Transverse colon (tissue), 4 donors: ENCODE measurements around the gene CDKN1A. TPM values are rescaled to one million over a fixed set of nuclear protein-coding genes. Genes with fewer than 3 reads are reported as not detected.
A peak's percentile ranks its signal among the peaks of the same experiment; 100 is the strongest.

Source experiments
- DNase-seq: peaks from one replicate; pipeline ENCODE4 v3.0.0-alpha.2; 2019
- H3K27ac ChIP-seq, 4 donors: fragments of 200-600 bp; sonication (generic); 2 replicates each; pipeline ENCODE4 v1.5.1; 2016 to 2018; ENCODE audit warnings: inconsistent platforms in 4 of 4
- H3K27me3 ChIP-seq: fragments of 200-600 bp; sonication (generic); 2 replicates; pipeline ENCODE4 v1.5.1; 2017; ENCODE audit warnings: inconsistent platforms
- H3K36me3 ChIP-seq, 4 donors: fragments of 200-600 bp; sonication (generic); 2 replicates each; pipeline ENCODE4 v1.5.1; 2017 to 2019; ENCODE audit warnings: inconsistent platforms in 4 of 4
- H3K4me1 ChIP-seq, 4 donors: fragments of 200-600 bp; sonication (generic); 2 replicates each; pipeline ENCODE4 v1.5.1; 2017 to 2020; ENCODE audit warnings: inconsistent platforms in 4 of 4
- H3K4me3 ChIP-seq, 4 donors: fragments of 200-600 bp; sonication (generic); 1 replicate in 1 of 4; 2 replicates in 3 of 4; pipeline versions ENCODE4 v1.5.1 to v1.6.1; 2017 to 2019; ENCODE audit warnings: inconsistent platforms in 4 of 4
- H3K9me3 ChIP-seq, 2 donors: fragments of 200-600 bp; sonication (generic); 2 replicates each; pipeline ENCODE4 v1.5.1; 2017 to 2019; ENCODE audit warnings: inconsistent platforms in 2 of 2
- EP300 ChIP-seq: sonication (generic); formaldehyde crosslinking; IDR thresholded peaks from one replicate; pipeline ENCODE4 v1.6.1; 2017; ENCODE audit warnings: antibody characterized with exemption, low read depth
- POLR2A ChIP-seq: fragments of 450-650 bp; IDR thresholded peaks from one replicate; pipeline ENCODE4 v1.6.1; 2016; ENCODE audit warnings: antibody characterized with exemption, mild to moderate bottlenecking, moderate library complexity
- POLR2AphosphoS5 ChIP-seq, 3 donors: sonication (generic); formaldehyde crosslinking; IDR thresholded peaks; one replicate each; pipeline ENCODE4 v1.6.1; 2016; ENCODE audit warnings: antibody characterized with exemption in 3 of 3
- WGBS, 2 donors: methylation state at CpG; one replicate each; pipeline ENCODE4 v1.1.5; 2018; ENCODE audit warnings: low coverage in 1 of 2; 5-methylcytosine and 5-hydroxymethylcytosine counted together
- in situ Hi-C, 4 donors: fragments of 200-750 bp; cut with MboI; loops; one replicate each; pipeline versions ENCODE4 v1.15.0 to v1.15.1; 2017; ENCODE audit warnings: low sequenced_read_pairs in 3 of 4, low pct_ligation_motif_present in 1 of 4, low pct_unique_long_range_greater_than_20kb in 1 of 4
- intact Hi-C: fragments of 100-400 bp; cut with DNase I; formaldehyde crosslinking; loops from one replicate; pipeline ENCODE4 v1.15.1; 2023; ENCODE audit warnings: low total_unique reads
- total RNA-seq, 4 donors: library from RNA; depleted of rRNA; stranded (reverse); fragments of >200 nt; gene quantifications; one replicate each; pipeline ENCODE4 v1.1.0, GENCODE V29; 2016
- TF ChIP-seq, protein P1 (sequence below), 5 experiments: fragments of 200-600 bp in 3 of 5; fragments of 450-650 bp in 2 of 5; sonication (generic) in 3 of 5; IDR thresholded peaks; 1 replicate in 2 of 5; 2 replicates in 3 of 5; pipeline ENCODE4 v1.5.1; 2016 to 2017; ENCODE audit warnings: antibody characterized with exemption in 5 of 5, inconsistent platforms in 3 of 5, mild to moderate bottlenecking in 2 of 5, moderate library complexity in 1 of 5

CDKN1A gene
- total RNA-seq, 4 donors from 2014 or later = 34.6 to 613 (median 264) TPM

DNA sequence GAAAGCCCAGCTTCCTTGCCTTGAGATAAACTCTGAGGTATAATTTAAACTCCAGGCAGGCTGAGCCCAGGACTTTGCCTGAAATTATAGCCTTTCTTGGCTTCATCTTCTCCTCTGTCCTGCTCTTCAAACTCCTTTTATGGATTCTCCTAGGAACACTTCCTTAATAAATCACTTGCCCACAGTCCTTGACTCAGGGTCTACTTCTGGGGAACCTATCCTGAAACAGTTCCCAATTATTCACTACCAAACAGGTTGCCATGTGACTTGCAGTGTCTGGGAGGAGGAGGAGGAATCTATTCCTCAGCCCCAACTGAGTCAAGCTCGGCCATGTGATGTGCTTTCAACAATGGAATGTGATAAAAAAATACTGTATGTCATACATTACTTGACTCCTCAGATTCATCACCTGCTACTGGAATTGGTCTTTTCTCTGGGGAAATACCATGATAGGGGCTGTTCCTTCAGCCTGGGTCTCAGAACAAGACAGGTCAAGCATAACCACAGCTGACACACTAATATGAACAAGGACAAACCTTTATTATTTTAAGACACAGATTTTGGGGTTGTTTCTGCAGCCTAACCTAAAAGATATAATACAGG, 20.5 kb upstream of the CDKN1A start:
- H3K4me1 ChIP-seq = peaks cover 0 to 27% (median 9%) of the 10 kb centered on the region in 4 donors
- DNase-seq = no peak
- TF ChIP-seq EP300 (no peak), POLR2AphosphoS5 (IDR thresholded peaks at IDR 0.05) (no peak), POLR2A (no peak)
- TF ChIP-seq, protein P1, sequence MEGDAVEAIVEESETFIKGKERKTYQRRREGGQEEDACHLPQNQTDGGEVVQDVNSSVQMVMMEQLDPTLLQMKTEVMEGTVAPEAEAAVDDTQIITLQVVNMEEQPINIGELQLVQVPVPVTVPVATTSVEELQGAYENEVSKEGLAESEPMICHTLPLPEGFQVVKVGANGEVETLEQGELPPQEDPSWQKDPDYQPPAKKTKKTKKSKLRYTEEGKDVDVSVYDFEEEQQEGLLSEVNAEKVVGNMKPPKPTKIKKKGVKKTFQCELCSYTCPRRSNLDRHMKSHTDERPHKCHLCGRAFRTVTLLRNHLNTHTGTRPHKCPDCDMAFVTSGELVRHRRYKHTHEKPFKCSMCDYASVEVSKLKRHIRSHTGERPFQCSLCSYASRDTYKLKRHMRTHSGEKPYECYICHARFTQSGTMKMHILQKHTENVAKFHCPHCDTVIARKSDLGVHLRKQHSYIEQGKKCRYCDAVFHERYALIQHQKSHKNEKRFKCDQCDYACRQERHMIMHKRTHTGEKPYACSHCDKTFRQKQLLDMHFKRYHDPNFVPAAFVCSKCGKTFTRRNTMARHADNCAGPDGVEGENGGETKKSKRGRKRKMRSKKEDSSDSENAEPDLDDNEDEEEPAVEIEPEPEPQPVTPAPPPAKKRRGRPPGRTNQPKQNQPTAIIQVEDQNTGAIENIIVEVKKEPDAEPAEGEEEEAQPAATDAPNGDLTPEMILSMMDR (IDR thresholded peaks at IDR 0.05) = no peak
- H3K27me3 ChIP-seq = no peaks in the 10 kb centered on the region
- H3K27ac ChIP-seq = peak overlapping the region in 3 of 4 donors; percentile 33 to 66 (median 42)
- H3K36me3 ChIP-seq = no peaks in the 10 kb centered on the region
- no peak overlapping the region for H3K4me3 ChIP-seq
- intact Hi-C loops (no loop called here), in situ Hi-C loops (no loop called here)
- no peaks in the 10 kb centered on the region for H3K9me3 ChIP-seq
- 27% methylated on average over 1 of the region's 1 CpG; no CpG with 5 or more reads in 1 of the 2 donors for WGBS, 2 donors

DNA sequence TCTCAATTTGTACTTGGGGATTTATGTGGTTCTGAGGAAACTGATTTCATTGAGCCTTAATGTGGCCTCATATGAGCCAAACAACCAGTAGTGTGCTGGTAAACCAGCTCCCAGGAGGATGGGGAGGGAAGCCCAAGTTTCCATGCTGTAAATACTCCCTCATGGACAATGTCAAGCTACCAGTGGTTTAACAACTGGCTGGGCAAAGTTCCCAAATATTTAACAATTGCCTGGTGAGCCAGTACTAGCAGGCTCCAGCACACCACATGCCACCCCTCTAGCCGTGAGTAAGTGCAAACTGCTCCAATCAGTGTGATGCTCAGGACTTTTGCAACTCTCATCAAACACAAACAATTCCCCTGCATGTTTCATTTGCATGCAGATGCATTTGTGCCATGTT, 19.2 kb upstream of the CDKN1A start:
- no peak for DNase-seq
- Histone ChIP-seq H3K27ac (peak overlapping the region; percentile 2 to 66 (median 38)), H3K4me3 (no peak overlapping the region), H3K4me1 (peaks cover 0 to 29% (median 9%) of the 10 kb centered on the region in 4 donors), H3K27me3 (no peaks in the 10 kb centered on the region), H3K9me3 (no peaks in the 10 kb centered on the region), H3K36me3 (no peaks in the 10 kb centered on the region)
- intact Hi-C loops (no loop called here), in situ Hi-C loops (no loop called here)
- TF ChIP-seq POLR2AphosphoS5 (IDR thresholded peaks at IDR 0.05) = peak in 2 of 3 donors; percentile 68 to 69
- peak; percentile 51 for TF ChIP-seq EP300
- TF ChIP-seq POLR2A = no peak
- TF ChIP-seq, protein P1 (IDR thresholded peaks at IDR 0.05) = no peak
- 53% methylated on average over 1 of the region's 1 CpG; no CpG with 5 or more reads in 1 of the 2 donors for WGBS, 2 donors

DNA sequence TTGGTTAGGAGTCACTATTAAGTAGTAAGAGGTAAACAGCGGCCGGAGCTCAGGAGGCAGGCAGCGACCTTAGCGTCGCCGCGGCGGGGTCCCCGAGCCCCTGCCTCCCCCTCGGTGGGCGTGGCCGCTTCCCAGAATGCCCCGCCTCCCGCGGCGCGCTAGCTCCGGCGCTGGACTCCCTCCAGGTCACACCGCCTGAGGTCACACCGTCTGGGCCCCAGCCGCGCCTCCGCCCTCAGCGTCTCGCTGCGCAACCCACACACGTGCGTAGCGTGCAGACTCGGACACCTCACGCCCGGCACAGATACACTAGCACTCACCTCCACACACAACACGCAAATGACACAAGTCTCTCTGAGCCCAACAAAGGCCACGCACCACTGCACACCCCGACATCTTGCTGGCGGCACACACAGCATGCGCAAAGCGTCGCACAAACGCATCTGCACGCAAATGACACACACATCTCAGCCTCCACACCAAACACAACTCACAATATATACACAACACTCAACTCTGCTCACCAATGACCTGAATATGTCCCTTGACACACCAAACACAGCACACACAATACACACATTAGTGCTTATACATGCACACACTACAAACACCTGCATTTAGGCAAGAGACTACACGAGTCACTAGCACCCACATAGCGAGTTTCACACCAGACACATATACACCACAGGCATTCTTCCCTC, 17.6 kb upstream of the CDKN1A start:
- in situ Hi-C loops (no loop called here), intact Hi-C loops (no loop called here)
- no peaks in the 10 kb centered on the region for H3K9me3 ChIP-seq
- H3K27ac ChIP-seq = no peak overlapping the region
- no peaks in the 10 kb centered on the region for H3K36me3 ChIP-seq
- peaks cover 0 to 32% (median 9%) of the 10 kb centered on the region in 4 donors for H3K4me1 ChIP-seq
- WGBS, 2 donors = 38 to 84% methylated on average over 5 to 44 of the region's 44 CpGs
- H3K27me3 ChIP-seq = no peaks in the 10 kb centered on the region
- TF ChIP-seq POLR2A (no peak), POLR2AphosphoS5 (IDR thresholded peaks at IDR 0.05) (no peak), EP300 (no peak)
- TF ChIP-seq, protein P1 (IDR thresholded peaks at IDR 0.05) = no peak
- H3K4me3 ChIP-seq = peak overlapping the region in 1 of 4 donors; percentile 20
- peak; percentile 63 for DNase-seq

DNA sequence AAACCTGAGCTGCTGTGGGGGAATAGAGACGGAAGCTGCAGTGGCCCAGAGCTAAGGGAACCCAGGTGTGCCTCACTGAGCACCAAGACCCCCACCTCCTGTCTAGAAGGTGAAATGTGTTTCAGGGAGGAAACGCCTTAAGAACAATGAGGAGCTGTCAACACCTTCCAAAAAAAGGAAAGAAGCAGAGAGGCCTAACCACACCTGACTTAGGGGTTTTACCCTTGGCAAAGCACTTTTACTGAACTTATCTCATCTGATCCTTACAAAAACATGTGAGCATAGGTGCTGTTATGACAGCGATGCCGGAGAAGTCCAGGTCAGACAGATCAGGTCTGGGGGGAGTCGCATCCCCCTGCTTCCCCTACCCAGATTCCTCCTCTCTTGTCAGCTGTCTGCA, 16.1 kb upstream of the CDKN1A start:
- WGBS, 2 donors = 56 to 67% methylated on average over 4 to 5 of the region's 5 CpGs
- no peak for DNase-seq
- Histone ChIP-seq H3K4me1 (peaks cover 0 to 44% (median 12%) of the 10 kb centered on the region in 4 donors), H3K36me3 (no peaks in the 10 kb centered on the region), H3K4me3 (no peak overlapping the region), H3K9me3 (no peaks in the 10 kb centered on the region), H3K27ac (no peak overlapping the region), H3K27me3 (no peaks in the 10 kb centered on the region)
- TF ChIP-seq POLR2AphosphoS5 (IDR thresholded peaks at IDR 0.05) = no peak
- TF ChIP-seq, protein P1 (IDR thresholded peaks at IDR 0.05) = no peak
- TF ChIP-seq POLR2A = no peak
- TF ChIP-seq EP300 = no peak
- intact Hi-C loops (no loop called here), in situ Hi-C loops (no loop called here)
